Activated CD4-positive, alpha-beta T cell treated with anti-CD3 and anti-CD28 coated beads for 36 hours (primary cell): Measurements from ENCODE around the gene DHX9. TPM values are rescaled to one million over a fixed set of nuclear protein-coding genes. Genes with fewer than 3 reads are reported as not detected.

Experiments used
- ATAC-seq: fragments of 200-7000 bp; cut with Tn5 transposase; one replicate; pipeline ENCODE4 v1.10.0; 2021; ENCODE audit warnings: mild to moderate bottlenecking, moderate library complexity
- CTCF ChIA-PET: fragments of 350-600 bp; sonication (Branson Sonifier 250); formaldehyde crosslinking; loops from one replicate; lab custom pipeline; 2021; ENCODE audit warnings: antibody characterized with exemption; lab: Charles Lee
- POLR2A ChIA-PET: fragments of 350-600 bp; sonication (Branson Sonifier 250); formaldehyde crosslinking; loops from one replicate; lab custom pipeline; 2021; ENCODE audit warnings: antibody characterized with exemption, inconsistent platforms; lab: Charles Lee
- DNase-seq: peaks from one replicate; pipeline ENCODE4 v3.0.0-alpha.2; 2020
- H3K27ac Mint-ChIP-seq: one replicate; pipeline ENCODE4 v1.8.0; 2021; ENCODE audit warnings: mixed read lengths
- H3K27me3 Mint-ChIP-seq: one replicate; pipeline ENCODE4 v1.8.0; 2021; ENCODE audit warnings: mixed read lengths
- H3K36me3 Mint-ChIP-seq: one replicate; pipeline ENCODE4 v1.8.0; 2021; ENCODE audit warnings: low read depth, mixed read lengths
- H3K4me1 Mint-ChIP-seq: one replicate; pipeline ENCODE4 v1.8.0; 2021; ENCODE audit warnings: mixed read lengths
- H3K4me3 Mint-ChIP-seq: one replicate; pipeline ENCODE4 v1.8.0; 2021; ENCODE audit warnings: mild to moderate bottlenecking, moderate library complexity, mixed read lengths
- H3K9me3 Mint-ChIP-seq: one replicate; pipeline ENCODE4 v1.8.0; 2021; ENCODE audit warnings: low read depth, mixed read lengths
- intact Hi-C, 2 experiments: fragments of 100-400 bp; cut with DNase I in 1 of 2; cut with micrococcal nuclease in 1 of 2; formaldehyde crosslinking; loops; one replicate each; pipeline versions ENCODE4 v1.14.2 to v1.15.1; 2022 to 2024; cut with DNase I, micrococcal nuclease
- total RNA-seq, 2 experiments: library from RNA; stranded (reverse); gene quantifications; one replicate each; pipeline ENCODE4 v1.2.3, GENCODE V29; 2021

The DHX9 gene
- total RNA-seq, 2 experiments from 2014 or later = 244 to 255 TPM

GRCh38 chr1:182927693-182928433 is 88.7 kb downstream of the DHX9 start:
- H3K27me3 Mint-ChIP-seq = peaks cover 18% of the 10 kb centered on the region
- intact Hi-C loops = no loop called here
- ChIA-PET POLR2A (no interaction called here), CTCF (interaction anchor here (0.6 kb wide), 1 partner anchor 266 kb away, joined by 3 read pairs; no protein-coding TSS in a partner anchor)
- H3K4me3 Mint-ChIP-seq = no peak overlapping the region
- no peak for DNase-seq
- H3K27ac Mint-ChIP-seq = no peak overlapping the region
- no peak for ATAC-seq
- no peaks in the 10 kb centered on the region for H3K36me3 Mint-ChIP-seq
- H3K4me1 Mint-ChIP-seq = no peaks in the 10 kb centered on the region
- no peaks in the 10 kb centered on the region for H3K9me3 Mint-ChIP-seq

- intact Hi-C loops = no loop called here
- DNase-seq = no peak
- no peak for ATAC-seq
- Mint-ChIP-seq H3K4me1 (no peaks in the 10 kb centered on the region), H3K36me3 (no peaks in the 10 kb centered on the region), H3K4me3 (no peak overlapping the region), H3K27ac (no peak overlapping the region), H3K9me3 (peaks cover 8% of the 10 kb centered on the region), H3K27me3 (peaks cover 18% of the 10 kb centered on the region)
- POLR2A ChIA-PET = interaction anchor here (0.6 kb wide), 1 partner anchor 399 kb away, joined by 3 read pairs; no protein-coding TSS in a partner anchor
- CTCF ChIA-PET = no interaction called here
Measured at GRCh38 chr1:182930985-182931384, 91.8 kb downstream of the DHX9 start.

- CTCF ChIA-PET = no interaction called here
- Mint-ChIP-seq H3K27ac (no peak overlapping the region), H3K4me1 (no peaks in the 10 kb centered on the region), H3K9me3 (peaks cover 12% of the 10 kb centered on the region), H3K4me3 (no peak overlapping the region), H3K36me3 (no peaks in the 10 kb centered on the region), H3K27me3 (peaks cover 24% of the 10 kb centered on the region)
- DNase-seq (no peak), ATAC-seq (no peak)
- intact Hi-C loops = no loop called here
- POLR2A ChIA-PET = no interaction called here
Measured at GRCh38 chr1:182935716-182936115, 96.6 kb downstream of the DHX9 start.

Other genes with a start within 250 kb of the DHX9 start
- gene RGS16, start 235.0 kb upstream of the DHX9 start, total RNA-seq = 10 to 100 TPM; 27.2 to 30.6 TPM
- gene RGS8, start 154.8 kb upstream of the DHX9 start, total RNA-seq = not detected
- gene NPL, start 49.6 kb upstream of the DHX9 start, total RNA-seq = 1 to 10 TPM; 4.0 to 5.6 TPM
- not detected for gene SHCBP1L, start 113.8 kb downstream of the DHX9 start, total RNA-seq
- under 1 TPM; 0.25 to 0.46 TPM for gene LAMC1, start 184.1 kb downstream of the DHX9 start, total RNA-seq